ENCODE measurements around the gene ZMPSTE24.
A peak's percentile ranks its signal among the peaks of the same experiment; 100 is the strongest.

The ZMPSTE24 gene

DNA sequence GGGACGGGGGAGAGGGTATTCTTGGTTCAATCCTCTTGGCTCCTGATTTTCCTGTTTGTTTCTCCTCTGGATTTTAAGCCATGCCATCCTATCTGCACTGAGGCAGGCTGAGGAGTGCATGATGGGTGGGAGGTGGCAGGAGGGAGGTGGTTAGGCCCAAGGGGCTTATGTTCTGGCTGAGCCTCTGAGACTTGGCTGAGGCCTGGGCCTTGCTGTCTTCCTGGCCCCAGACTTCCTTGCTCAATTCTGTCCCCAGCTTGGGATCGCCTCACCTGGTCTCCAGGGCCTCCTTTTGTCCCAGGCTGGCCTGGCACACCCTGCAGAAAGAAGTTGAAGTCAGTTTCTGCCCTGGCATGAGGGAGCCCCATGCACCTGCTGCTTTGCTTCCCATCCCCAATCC is 47.8 kb downstream of the ZMPSTE24 start:
- no peak for DNase-seq

DNA sequence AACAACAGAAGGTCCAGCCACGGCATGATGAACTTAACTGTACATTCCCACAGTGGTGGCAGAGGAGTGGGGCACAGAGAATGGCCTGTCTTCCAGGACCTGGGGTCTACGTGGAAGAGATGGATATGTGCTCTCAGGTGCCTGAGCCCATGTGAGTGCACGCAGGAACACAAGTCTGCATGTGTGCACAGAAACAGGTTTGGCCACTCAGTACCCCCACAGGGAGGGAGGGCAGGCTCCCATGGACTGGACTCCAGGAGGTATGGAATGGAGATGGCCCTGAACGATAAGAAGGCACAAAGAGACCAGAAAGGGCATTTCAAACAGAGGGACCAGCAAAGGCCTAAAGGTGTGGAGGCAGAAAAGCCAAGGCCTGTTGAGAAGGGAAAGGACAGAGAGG is 48.3 kb downstream of the ZMPSTE24 start:
- no peak for DNase-seq

DNA sequence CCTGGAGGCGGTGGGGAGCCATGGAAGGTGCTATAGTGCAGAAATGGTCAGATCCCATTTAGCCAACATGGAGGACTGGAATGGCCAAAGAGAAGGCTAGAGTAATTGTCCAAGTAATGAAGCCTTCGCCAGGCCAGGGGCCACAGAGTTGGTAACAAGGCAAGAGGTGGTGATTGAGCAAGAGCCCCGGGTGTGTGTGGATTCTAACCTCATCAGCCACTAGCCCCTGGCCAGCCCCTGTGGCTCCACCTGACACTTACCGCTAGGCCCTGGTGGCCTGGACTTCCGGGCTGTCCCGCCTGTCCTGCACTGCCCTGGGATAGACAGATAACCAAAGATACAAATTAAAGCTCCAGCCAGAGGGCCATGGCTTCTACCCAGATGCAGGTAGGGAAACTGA is 49.1 kb downstream of the ZMPSTE24 start:
- no peak for DNase-seq

DNA sequence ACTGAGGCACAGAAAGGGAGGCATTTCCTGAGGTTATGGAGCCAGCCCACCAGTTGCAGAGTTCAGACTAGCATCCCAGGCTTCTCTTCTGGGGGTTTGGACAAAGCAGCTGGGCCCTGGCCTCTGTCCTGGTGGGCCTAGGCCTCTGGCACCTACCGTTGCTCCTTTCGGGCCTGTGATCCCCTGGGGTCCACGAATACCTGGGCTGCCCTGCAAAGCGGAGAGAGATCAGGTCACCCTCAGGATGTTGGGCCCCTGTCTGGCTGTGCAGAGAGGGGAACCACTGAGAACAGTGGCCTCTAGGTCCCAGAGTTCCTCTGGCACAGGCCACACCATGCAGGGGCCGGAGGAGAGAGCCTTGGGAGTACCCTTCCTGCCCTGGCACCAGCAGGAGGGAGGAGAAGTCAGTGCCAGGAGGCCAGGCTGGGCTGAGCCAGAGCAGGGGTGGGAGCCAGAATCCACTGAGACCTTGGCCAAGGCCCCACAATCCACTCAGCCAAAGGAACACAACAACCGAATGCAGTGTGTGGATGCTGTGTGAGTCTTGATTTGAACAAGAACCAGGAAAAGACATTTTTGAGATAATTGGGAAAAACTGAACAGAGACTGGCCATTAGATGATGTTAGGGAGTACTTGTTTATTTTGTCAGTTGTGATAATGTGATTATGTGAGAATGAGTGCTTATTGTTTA is 50.1 kb downstream of the ZMPSTE24 start:
- DNase-seq, result no peak

DNA sequence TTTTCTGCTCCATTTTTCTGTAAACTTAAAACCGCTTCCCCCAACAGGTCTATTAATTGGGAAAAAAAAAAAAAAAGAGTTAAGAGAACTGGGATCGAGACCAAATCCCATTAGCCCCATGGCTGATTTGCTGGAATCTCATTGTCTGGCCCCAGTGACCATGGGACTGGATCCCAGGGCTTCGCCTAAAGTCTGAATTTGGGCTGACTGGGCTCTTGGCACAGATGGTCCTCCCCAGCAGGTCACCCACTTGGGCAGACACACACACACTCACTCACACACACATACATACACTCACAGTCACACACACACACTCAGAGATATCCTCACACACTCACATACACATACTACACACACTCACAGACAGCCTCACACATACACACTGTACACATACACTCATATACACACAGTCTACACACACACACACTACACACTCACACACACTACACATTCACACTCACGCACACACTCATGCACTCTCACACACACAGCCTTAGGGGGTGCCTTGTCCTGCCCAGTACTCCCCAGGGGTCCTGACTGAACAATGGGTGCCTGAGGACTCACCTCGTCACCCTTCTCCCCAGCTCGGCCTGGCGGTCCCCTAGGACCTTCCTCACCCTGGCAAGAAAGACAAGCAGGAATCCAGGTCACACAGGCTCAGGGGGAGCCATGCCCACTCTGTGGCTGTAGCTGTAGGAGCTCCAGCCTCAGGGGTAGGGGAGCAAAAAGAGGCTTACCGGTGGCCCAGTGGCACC is 51.5 kb downstream of the ZMPSTE24 start:
- no peak for DNase-seq

DNA sequence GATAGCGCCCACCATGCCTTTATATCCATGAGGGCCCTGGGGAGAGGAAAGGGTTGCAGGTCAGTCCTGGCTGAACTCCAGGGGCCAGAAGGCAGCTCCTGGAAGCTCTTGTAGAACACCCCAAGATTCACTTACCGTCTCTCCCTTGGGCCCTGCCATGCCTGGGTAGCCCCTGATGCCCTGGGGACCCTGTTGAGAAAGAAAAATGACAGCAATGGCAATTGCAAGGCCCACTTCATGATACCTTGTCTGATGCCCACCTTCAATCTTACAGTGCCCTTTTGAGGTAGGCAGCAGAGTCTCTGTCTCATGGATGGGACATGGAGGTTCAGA is 52.1 kb downstream of the ZMPSTE24 start:
- DNase-seq, result no peak

DNA sequence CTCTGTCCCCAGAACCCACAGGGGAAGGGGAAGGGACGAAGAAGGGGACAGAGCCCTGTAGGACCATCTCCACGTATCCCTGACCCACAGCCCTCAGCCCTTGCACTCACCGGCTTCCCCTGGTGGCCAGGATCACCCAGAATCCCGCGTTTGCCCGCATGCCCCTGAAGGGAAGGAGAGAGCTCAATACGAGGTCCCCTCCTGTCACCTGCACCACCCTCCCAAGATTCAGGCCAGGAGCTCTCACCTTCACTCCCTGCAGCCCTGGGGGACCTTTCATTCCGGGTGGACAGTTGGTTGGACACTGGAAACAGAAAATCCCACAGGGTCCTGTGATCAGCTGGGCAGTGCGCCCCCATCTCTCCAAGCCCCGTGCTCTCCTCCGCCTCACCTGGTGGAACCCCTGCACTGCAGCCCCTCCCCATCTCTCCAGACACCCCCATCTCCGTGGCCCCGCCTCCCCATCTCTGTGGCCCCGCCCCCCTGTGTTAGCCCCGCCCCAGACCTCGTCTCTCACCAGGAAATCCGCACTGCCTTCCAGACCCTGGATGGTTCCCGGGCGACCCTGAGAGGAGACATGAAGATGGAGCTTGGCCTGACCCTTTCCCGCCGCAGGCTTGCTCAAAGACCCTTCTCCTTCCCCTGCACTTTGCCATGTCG is 53.1 kb downstream of the ZMPSTE24 start:
- no peak for DNase-seq

DNA sequence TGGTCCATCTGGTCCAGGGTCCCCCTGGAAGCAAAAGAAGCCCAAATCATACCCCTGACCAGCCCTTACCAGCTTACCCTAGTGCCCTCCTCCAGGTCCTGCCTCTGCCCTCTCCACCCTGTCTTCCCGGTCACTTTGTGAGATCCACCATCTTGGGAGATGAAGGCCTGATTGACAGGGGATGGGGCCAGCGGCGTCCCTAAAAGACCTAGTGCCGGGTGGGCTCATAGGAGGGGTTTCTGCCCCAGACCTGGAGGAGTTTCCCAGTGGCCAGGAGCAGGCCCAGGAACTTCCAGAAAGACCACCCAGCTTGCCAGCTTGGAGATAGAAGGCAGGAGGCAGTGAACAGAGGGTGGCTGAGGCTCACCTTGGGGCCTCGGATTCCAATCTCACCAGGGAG is 53.7 kb downstream of the ZMPSTE24 start:
- DNase-seq, result no peak

DNA sequence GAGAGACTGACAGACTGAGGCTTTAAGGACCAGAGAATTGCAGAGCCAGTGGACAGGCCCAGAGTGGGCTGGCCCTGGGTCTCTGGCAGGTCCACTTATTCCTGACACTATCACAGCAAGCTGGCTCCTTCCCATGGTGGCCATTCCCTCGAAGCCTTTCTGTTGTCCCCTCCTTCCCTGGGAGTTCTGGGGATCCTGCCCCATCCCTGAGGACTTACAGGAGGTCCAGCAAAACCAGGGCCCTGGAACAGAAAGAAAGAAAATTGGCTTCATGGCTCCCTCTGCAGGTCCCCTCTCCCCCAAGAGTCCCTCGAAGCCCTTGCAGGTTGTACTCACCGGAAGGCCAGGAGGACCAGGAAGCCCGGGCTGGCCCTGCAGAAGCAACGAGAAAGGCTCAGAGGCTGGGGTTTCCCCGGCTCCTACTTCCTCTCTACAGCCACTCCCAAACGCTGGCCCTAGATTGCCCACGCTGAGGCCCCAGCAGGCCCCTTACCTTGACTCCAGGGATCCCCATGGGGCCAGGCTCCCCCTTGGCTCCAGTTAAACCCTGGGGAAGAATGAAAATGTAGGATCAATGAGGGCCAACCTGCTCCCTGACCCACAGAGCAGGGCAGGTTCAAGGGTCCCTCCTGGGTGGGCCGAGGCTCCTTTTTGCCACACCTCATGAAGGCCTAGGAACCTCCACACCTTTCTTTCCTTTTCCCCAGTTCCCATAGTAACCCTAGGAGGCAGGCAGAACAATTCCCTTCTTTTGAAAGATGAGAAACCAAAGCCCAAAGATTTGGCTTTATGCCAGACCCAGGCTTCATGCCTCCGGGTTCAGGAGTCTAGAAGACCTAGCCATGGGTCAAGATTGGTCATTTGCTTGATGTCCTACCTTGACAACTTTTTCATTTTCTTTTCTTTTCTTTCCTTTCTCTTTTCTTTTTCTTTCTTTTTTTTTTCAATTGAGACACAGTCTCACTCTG is 54.5 kb downstream of the ZMPSTE24 start:
- DNase-seq, result peak; percentile 35

DNA sequence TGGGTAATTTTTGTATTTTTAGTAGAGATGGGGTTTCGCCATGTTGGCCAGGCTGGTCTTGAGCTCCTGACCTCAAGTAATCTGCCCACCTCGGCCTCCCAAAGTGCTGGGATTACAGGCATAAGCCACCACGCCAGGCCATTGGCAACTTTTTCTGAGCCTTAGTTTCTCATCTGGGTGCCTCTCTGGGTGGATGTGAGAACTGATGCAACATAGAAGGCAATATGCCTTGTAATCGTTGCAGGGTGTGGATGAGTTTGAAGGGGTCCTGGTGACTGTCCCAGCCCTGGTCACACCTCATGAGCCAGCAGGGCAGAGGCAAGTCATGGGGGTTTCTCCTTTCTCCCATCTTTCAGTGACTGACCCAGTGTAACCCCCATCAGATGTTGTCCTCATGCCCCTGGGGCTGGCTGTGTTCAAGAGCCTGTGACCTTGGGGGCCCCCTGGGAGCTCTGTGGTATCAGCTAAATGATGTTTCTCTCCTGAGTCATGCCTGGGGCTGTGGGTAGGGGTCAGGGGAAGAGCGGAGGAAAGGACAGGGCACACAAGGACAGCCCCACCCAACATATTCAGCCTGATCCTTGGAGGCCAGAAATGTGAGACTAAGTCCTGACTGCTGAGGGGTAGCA is 55.4 kb downstream of the ZMPSTE24 start:
- DNase-seq, result no peak

DNA sequence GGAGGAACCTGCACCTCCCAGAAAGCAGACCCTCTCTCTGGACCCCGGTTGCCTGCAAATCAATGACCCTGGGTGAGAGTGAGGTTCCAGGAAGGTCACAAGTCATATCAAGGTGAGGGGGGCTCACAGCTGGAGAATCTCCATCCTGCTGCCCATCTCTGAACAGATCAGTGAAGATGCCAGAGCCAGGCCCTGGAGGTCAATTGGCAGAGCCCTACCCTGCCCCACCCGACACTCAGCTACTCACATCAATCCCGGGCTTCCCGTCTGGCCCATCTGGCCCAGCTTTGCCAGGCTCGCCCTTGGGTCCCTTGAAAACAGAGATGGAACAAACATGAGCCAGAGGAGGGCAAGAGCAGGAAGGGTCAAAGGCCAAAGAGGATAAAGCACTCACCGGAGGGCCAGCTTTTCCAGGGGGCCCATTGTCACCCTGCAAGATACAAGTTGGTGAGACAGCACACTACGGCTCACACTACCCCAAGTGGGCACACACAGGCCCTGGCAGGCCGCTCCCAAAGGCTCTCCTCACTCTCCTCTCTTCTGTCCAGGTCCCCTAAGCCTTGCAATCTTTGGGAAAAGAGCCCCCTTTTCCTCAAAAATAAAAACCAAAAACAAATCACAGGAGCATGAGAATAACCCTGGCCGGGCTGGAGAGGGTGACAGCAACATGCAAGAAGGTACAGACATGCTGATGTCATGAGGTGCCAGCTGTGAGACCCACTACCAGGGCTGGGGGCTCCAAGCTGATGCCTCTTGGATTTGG is 56.1 kb downstream of the ZMPSTE24 start:
- no peak for DNase-seq

DNA sequence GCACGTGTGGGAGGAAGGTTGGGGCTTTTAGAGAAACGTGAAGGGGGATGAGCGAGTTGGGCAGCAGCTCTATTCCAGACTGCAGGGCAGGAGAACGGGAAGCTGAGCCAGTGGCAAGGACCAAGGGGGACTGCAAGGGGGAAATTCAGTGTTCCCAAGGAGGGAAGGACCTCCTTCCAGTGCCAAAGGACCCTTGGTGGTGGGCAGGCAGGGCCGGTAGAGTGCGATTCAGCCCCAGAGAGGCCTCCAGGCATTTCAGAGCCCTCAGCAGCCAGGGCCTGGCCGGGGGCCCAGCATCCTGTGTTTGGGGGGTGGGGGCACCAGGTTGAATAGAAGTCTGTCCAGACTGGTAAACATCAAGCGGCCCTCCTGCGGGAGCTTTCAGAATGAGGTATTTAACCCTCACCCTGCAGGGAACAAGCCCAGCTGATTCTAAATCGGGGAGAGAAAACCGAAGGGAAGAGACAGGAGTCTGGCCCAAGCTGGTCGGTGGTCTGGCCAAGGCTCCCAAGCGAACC is 56.7 kb downstream of the ZMPSTE24 start:
- DNase-seq, result no peak

DNA sequence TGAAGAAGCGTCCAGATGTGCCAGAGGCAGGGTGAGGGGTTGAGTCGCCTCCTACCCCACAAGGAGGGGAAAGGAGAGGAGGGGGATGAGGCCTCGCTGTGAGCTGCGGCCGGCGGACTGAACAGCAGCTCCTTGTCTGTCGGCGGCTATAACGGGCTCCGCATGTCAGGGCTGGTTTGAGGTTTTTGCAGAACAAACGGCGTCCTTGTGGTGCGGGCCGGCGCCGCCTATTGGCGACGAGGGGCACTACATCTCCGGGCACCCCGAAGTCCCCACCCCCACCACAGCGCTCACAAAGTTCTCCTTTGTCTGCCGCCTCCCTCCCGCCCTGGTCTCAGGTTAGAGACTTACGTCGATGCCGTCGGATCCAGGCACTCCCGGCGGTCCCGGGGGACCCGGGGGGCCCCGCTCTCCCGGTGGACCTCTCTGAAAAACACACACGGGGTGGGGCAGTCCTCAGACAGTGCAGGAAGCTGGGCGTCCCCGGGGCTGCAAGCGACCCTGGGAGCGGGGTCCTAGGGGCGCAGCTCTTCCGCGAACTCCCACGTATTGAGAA is 57.3 kb downstream of the ZMPSTE24 start:
- peak; percentile 87 for DNase-seq

DNA sequence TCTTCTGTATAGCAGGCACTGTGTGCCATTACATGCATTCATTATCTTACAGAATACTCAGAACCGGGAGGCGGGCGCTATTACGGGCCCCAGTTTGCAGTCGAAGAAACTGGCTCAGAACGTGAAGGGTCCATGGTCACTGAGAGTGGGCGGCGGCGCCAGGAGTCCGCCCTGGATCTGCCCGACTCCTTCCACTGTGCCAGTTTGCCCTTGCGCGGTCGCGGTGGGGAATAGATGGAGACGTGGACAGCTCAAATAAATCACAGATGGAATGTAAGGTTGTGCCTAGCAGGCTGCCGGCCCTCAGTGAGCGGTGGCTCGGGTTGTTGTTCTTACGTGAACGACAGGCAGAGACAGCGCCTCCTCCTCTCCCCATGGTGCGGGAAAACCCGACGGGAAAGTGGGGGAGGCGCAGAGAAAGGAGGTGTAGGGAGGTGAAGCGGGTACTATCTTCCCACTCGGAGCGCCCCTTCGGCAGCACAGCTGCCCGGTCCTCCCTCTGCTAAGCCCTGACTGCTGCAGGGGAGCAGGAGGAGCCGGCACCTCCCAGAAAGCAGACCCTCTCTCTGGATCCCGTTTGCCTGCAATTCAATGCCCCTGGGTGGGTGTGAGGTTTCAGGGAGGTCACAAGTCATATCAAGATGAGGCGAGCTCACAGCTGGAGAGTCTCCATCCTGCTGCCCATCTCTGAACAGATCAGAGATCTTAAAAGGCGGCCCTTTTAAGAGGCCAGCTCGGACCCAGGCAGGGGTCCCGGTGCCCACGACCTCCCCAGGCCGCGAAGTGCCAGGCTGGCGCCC is 58.0 kb downstream of the ZMPSTE24 start:
- peak; percentile 54 for DNase-seq

DNA sequence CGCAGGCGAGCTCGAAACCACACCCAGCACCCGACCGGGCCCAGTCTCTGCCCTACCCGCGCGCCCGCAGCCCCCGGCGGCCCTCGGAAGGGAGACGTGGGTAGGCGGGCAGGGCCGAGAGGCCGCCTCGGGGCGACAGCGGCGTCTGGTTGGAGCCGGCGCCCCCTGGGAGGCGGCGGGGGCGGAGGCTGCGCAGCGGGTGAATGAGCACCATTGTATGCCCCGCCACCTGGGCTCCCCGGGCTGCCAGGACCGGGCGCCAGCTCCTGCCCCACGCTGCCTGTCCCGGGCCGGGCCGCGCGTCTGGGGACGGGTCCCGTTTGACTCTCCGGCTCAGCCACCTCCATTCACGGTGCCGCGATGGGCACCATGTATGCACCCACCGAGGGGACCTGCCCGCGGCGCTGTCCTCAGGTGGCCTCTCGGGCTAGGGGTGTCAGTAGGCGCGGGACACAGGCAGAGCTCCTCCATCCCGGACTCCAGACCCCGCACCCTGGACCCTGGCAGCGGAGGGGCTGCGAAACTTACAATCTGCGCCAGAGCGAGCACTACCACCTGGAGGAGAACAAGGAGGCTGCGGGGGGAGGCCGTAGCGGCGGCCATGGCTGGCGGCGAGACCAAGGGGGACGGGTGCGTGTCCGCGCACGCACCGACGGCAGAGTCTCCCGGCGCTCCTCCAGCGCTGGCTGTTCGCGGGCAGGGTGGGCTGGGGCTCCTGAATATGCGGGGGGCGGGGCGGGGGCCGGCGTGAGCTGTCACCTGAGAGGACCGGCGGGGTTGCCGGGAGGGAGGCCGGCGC is 58.8 kb downstream of the ZMPSTE24 start, which contains the start of gene COL9A2:
Gene COL9A2 (minus strand): TSS at position 692 of the 799 bp plus-strand sequence. CDS start 89 bp downstream, at position 603.
- peak; percentile 70 for DNase-seq

DNA sequence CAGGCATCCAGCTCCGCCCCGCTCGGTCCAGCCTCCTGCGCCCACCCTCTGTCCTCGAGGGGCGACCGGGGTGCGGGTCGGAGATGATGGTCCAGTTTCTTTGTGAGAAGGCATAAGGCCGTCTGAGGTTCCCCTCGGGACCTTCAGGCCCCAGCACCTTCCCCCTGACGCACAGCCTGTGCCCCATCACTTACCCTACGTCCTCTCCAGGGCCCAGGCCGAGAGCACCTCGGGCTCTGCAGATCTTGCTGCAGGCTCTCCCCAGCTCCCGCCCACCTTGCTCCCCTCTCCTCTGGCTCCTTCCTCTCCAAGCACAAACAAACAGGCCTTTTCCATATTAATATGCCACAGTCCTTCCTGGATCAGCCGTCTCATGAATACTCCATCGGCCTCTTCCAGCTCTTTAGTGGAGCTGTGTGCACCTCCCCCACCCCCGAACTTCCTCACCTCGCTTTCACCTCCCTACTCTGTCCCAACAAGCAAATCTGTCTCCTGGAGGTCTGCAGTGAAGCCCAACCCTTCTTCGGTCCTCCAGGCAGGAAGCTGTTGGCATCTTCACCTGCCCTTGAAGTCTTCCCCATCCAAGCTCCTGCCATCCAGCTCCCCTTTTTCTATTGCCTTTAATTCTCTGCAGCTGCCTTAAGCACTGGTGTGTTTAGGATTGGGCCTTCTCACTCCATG is 59.5 kb downstream of the ZMPSTE24 start:
- no peak for DNase-seq

DNA sequence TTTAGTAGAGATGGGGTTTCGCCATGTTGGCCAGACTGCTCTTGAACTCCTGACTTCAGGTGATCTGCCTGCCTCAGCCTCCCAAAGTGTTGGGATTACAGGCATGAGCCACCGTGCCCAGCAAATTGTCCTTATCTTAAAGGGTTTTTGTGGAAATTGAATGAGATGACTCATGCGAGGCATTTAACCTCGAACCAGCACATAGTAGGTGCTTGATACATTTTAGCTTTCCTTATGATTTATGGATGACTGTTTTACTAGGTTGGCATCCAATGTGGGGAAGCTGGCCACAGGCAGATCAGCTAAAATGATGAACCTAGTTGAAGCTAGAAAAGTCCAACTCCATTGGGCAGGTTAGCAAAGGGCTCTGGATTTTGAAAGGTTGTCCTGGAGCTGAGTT is 60.4 kb downstream of the ZMPSTE24 start:
- no peak for DNase-seq

DNA sequence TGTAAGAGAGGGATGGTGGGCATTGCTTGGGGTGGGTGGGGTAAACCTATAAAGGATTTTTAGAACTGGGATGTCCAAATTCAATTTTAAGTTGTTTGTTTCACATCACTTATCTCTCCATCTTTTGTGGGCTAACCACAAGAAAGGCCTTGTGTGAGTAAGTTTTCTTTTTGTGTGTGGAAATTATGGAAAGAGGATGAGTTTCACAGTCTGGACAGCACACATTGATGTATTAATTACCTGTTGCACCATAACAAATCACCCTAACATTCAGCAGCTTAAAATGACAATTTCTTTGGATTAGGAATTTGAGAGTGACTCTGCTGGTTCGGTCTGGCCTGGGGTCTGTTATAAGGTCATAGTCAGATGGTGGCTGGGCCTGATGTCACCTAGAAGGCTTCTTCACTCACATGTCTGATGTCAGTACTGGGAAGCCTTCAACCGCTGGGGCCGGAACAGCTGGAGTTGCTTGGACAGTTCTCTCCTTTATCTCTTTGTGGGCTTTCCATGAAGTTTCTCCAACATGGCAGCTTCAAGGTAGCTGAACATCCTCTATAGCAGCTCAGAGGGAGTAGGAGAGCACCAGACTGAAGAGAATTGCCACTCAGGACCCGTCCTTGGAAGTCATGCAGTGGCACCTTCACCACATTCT is 61.1 kb downstream of the ZMPSTE24 start:
- no peak for DNase-seq

Measured in stimulated activated CD4-positive, alpha-beta T cell treated with anti-CD3 and anti-CD28 coated beads, Interleukin-15, amount 100 ng/mL, for 24 hours (primary cell).